Suppressor macrophage treated with lipopolysaccharide for 1 hour (primary cell): ENCODE results near the gene CACNA2D3.

Source experiments
- DNase-seq, 3 donors: peaks; one replicate each; pipeline ENCODE4 v3.0.0-alpha.2; 2020 to 2022

Gene CACNA2D3

GRCh38 chr3:54832876-54833275, 710.5 kb downstream of the CACNA2D3 start:
- no peak for DNase-seq

GRCh38 chr3:54835701-54836100, 713.3 kb downstream of the CACNA2D3 start:
- DNase-seq, result no peak

GRCh38 chr3:54836871-54837270, 714.5 kb downstream of the CACNA2D3 start:
- DNase-seq, result no peak

- no peak for DNase-seq
These were observed 715.6 kb downstream of the CACNA2D3 start for GRCh38 chr3:54837964-54838363.

GRCh38 chr3:54841471-54841870, 719.1 kb downstream of the CACNA2D3 start:
- DNase-seq, result no peak

- no peak for DNase-seq
These were observed 721.0 kb downstream of the CACNA2D3 start for GRCh38 chr3:54843352-54843751.

GRCh38 chr3:54844211-54844610, 721.9 kb downstream of the CACNA2D3 start:
- no peak for DNase-seq

- no peak for DNase-seq
These were observed 722.7 kb downstream of the CACNA2D3 start for GRCh38 chr3:54845011-54845410.

- no peak for DNase-seq
These were observed 723.2 kb downstream of the CACNA2D3 start for GRCh38 chr3:54845551-54845950.

- peak in 1 of 3 donors; percentile 12 for DNase-seq
These were observed 723.8 kb downstream of the CACNA2D3 start for GRCh38 chr3:54846119-54846518.

- no peak for DNase-seq
These were observed 725.0 kb downstream of the CACNA2D3 start for GRCh38 chr3:54847361-54847760.

- DNase-seq, result no peak
These were observed 727.0 kb downstream of the CACNA2D3 start for GRCh38 chr3:54849360-54849759.

- DNase-seq, result no peak
These were observed 728.2 kb downstream of the CACNA2D3 start for GRCh38 chr3:54850484-54851018.

- peak; percentile 47 to 78 (median 61) for DNase-seq
These were observed 731.4 kb downstream of the CACNA2D3 start for GRCh38 chr3:54853573-54854404.

GRCh38 chr3:54856271-54856670, 733.9 kb downstream of the CACNA2D3 start:
- DNase-seq, result no peak

- DNase-seq, result no peak
These were observed 735.0 kb downstream of the CACNA2D3 start for GRCh38 chr3:54857343-54857742.

GRCh38 chr3:54858093-54858785, 735.9 kb downstream of the CACNA2D3 start:
- DNase-seq, result no peak

GRCh38 chr3:54859184-54859583, 736.8 kb downstream of the CACNA2D3 start:
- DNase-seq, result no peak

GRCh38 chr3:54861248-54862067, 739.1 kb downstream of the CACNA2D3 start:
- DNase-seq, result no peak

- peak in 2 of 3 donors; percentile 6 to 13 for DNase-seq
These were observed 740.2 kb downstream of the CACNA2D3 start for GRCh38 chr3:54862526-54862925.

GRCh38 chr3:54863366-54863765, 741.0 kb downstream of the CACNA2D3 start:
- DNase-seq, result no peak

GRCh38 chr3:54863786-54864185, 741.4 kb downstream of the CACNA2D3 start:
- no peak for DNase-seq

GRCh38 chr3:54865316-54865715, 743.0 kb downstream of the CACNA2D3 start:
- no peak for DNase-seq
